ENCODE measurements around the gene CAPN7. TPM values are rescaled to one million over a fixed set of nuclear protein-coding genes. Genes with fewer than 3 reads are reported as not detected.

The CAPN7 gene
- total RNA-seq, 2 donors from 2014 or later, result 33.2 to 33.9 TPM

DNA sequence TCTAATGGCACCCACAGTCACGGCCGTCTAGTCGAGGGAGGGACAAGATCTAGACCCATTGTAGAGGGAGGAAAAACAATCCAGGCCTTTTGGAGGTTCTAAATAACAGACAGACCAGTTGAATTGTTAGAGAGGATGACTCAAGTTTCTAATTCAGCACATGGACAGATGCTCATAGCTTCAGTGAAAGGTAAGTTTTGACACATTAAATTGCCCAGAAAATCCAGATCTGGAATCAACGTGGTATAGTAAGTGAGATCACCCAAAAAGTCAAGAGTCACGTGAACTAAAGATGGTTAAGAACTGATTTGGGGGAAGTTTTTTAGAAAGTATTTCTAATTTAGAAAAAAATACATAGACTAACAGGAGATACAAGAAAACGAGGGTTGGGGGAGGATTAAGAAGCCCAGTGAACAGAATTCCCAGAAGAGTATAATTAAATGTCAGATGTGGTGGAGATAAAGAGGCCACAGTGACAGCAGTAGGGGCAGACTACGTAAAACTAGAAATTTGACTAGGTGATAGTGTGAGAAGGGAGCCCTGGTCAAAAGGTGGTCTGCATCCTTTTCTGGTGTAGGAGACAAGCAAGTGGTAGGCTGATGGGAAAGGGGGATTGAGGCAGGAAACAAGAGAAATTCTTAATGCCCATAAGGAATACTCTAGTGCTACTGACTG, 47.1 kb downstream of the CAPN7 start:
- no peak for DNase-seq
- peaks cover 19% of the 10 kb centered on the region for H3K36me3 ChIP-seq
- TF ChIP-seq, protein P1, sequence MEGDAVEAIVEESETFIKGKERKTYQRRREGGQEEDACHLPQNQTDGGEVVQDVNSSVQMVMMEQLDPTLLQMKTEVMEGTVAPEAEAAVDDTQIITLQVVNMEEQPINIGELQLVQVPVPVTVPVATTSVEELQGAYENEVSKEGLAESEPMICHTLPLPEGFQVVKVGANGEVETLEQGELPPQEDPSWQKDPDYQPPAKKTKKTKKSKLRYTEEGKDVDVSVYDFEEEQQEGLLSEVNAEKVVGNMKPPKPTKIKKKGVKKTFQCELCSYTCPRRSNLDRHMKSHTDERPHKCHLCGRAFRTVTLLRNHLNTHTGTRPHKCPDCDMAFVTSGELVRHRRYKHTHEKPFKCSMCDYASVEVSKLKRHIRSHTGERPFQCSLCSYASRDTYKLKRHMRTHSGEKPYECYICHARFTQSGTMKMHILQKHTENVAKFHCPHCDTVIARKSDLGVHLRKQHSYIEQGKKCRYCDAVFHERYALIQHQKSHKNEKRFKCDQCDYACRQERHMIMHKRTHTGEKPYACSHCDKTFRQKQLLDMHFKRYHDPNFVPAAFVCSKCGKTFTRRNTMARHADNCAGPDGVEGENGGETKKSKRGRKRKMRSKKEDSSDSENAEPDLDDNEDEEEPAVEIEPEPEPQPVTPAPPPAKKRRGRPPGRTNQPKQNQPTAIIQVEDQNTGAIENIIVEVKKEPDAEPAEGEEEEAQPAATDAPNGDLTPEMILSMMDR (IDR thresholded peaks at IDR 0.05), result no peak
- no peak overlapping the region for H3K27ac ChIP-seq
- H3K4me1 ChIP-seq, result no peaks in the 10 kb centered on the region
- no peak overlapping the region for H3K9ac ChIP-seq (ENCODE audit: low read depth in 2 of 2, low read length in 2 of 2)
- H3K27me3 ChIP-seq, result no peaks in the 10 kb centered on the region
- intact Hi-C loops (cut with DNase I), result no loop called here
- no peaks in the 10 kb centered on the region for H3K9me3 ChIP-seq
- no peak overlapping the region for H3K4me3 ChIP-seq

DNA sequence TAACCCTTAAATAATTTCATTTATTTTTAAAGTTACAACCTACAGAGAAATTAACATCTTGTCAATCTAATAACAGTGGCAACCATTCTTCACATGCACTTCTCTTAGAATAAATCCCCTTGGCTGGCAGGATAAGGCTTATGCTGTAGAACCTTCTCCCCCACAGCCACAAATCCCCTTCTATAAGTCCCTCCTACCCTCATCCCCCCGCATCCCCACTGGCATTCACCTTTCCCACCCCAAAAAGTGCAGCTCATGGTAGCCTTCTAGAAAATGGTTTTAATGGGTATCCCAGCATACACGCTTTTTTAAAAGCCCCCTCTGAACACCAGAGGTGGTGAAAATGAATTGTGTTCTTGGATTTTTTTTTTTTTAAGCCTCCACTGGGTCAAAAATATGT, 49.2 kb downstream of the CAPN7 start:
- no peak for DNase-seq
- intact Hi-C loops (cut with DNase I), result no loop called here
- TF ChIP-seq, protein P1 (IDR thresholded peaks at IDR 0.05), result no peak
- Histone ChIP-seq H3K9ac (ENCODE audit: low read depth in 2 of 2, low read length in 2 of 2) (no peak overlapping the region), H3K27me3 (no peaks in the 10 kb centered on the region), H3K27ac (no peak overlapping the region), H3K4me1 (no peaks in the 10 kb centered on the region), H3K4me3 (no peak overlapping the region), H3K36me3 (peaks cover 16% of the 10 kb centered on the region), H3K9me3 (no peaks in the 10 kb centered on the region)

DNA sequence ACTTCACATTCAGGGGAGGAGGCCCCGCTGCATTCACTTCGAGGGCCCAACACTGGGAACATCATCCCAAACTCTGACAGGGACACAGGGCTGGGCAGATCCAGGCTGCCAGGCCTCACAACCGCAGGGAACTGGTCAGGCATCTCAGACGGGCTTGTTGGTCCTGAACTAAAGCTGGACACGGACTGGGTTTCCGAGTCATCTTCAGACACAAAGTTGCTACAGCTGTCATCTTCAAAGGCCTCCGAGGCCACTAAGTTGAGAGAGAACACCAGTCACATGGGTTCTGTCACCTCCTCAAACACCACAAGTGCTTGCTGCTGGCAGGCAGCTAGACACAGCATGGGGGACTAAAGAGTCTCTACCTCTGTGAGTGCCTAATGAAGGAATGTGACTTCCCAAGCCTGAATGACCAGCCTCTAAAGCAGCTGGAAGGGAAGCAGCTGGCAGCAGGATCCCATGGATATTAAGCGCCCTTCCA, 50.9 kb downstream of the CAPN7 start:
- Histone ChIP-seq H3K9me3 (no peaks in the 10 kb centered on the region), H3K4me1 (no peaks in the 10 kb centered on the region), H3K9ac (ENCODE audit: low read depth in 2 of 2, low read length in 2 of 2) (no peak overlapping the region), H3K36me3 (peaks cover 1% of the 10 kb centered on the region), H3K4me3 (no peak overlapping the region), H3K27ac (no peak overlapping the region), H3K27me3 (no peaks in the 10 kb centered on the region)
- no peak for DNase-seq
- TF ChIP-seq, protein P1 (IDR thresholded peaks at IDR 0.05), result no peak
- intact Hi-C loops (cut with DNase I), result no loop called here

DNA sequence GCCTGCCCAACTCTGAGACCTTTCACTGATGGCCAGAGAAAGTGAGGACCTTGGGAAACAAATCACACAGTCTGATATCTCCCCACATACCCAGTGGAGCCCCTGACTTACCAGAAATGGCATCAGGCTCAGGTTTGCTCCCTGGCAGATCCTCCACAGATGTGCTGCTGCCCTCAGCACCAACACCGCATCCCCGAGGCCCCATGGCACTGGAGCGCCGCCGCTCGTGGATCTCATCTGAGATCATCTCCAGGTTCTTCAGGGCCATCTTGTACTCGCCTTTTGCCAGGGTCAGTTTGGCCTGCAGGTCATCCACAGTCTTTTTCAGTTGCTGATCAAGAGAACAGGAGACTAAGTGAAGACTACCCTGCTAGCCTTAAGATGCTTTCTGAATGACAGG, 52.7 kb downstream of the CAPN7 start:
- DNase-seq, result no peak
- no peaks in the 10 kb centered on the region for H3K36me3 ChIP-seq
- no peaks in the 10 kb centered on the region for H3K27me3 ChIP-seq
- H3K27ac ChIP-seq, result no peak overlapping the region
- H3K9ac ChIP-seq (ENCODE audit: low read depth in 2 of 2, low read length in 2 of 2), result no peak overlapping the region
- no peaks in the 10 kb centered on the region for H3K9me3 ChIP-seq
- no peaks in the 10 kb centered on the region for H3K4me1 ChIP-seq
- intact Hi-C loops (cut with DNase I), result no loop called here
- TF ChIP-seq, protein P1 (IDR thresholded peaks at IDR 0.05), result no peak
- no peak overlapping the region for H3K4me3 ChIP-seq

DNA sequence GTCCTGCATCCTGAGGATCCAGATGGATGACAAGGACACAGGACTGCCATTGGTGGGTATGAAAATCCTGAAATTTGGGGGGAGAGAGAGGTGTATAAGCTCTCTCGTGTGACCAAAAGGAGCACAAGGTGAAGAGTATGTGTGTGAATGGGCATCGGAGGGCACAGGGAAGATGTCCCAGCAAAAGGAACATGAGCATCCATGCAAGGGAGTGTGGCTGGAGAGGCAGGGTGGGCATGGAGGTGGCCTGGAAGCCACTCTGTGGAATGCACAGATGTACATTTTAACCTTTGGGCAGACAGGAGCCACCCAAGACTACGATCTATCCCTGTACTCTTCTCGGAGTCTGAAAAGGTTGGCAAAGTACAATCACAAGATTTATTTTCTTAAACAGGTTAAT, 54.5 kb downstream of the CAPN7 start:
- Histone ChIP-seq H3K4me1 (no peaks in the 10 kb centered on the region), H3K9ac (ENCODE audit: low read depth in 2 of 2, low read length in 2 of 2) (no peak overlapping the region), H3K9me3 (no peaks in the 10 kb centered on the region), H3K4me3 (no peak overlapping the region), H3K27ac (no peak overlapping the region), H3K36me3 (no peaks in the 10 kb centered on the region), H3K27me3 (no peaks in the 10 kb centered on the region)
- TF ChIP-seq, protein P1 (IDR thresholded peaks at IDR 0.05), result no peak
- no peak for DNase-seq
- intact Hi-C loops (cut with DNase I), result no loop called here

Measured in colonic mucosa (tissue), 4 donors.